GM19395 (cell line): ENCODE data around the gene SOX11.

Experiments used
- ATAC-seq: cut with Tn5 transposase; IDR thresholded peaks from one replicate; pipeline ENCODE4 v1.9.1; 2021; ENCODE audit warnings: mild to moderate bottlenecking, moderate library complexity; ENCODE audit not compliant: unreplicated experiment

The SOX11 gene

DNA sequence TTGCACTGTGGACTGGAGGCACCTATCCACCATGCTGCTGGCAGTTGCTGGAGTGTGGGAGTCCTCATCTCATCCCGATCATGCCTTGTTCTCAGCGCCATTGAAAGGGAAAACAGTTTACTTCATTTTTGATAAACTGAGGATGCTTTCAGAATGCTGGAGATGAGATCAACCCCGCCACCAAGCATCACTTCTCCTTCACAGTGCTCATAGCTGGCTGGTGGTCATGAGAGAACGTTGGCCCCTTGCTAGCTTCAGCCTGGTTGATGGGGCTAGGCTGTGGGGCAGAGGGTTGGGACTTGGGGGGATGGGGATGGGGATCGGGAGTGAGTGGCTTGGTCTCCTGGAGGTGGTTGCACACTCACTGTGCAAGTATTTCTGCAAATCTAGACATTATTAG is 30.1 kb downstream of the SOX11 start:
- ATAC-seq = no peak

DNA sequence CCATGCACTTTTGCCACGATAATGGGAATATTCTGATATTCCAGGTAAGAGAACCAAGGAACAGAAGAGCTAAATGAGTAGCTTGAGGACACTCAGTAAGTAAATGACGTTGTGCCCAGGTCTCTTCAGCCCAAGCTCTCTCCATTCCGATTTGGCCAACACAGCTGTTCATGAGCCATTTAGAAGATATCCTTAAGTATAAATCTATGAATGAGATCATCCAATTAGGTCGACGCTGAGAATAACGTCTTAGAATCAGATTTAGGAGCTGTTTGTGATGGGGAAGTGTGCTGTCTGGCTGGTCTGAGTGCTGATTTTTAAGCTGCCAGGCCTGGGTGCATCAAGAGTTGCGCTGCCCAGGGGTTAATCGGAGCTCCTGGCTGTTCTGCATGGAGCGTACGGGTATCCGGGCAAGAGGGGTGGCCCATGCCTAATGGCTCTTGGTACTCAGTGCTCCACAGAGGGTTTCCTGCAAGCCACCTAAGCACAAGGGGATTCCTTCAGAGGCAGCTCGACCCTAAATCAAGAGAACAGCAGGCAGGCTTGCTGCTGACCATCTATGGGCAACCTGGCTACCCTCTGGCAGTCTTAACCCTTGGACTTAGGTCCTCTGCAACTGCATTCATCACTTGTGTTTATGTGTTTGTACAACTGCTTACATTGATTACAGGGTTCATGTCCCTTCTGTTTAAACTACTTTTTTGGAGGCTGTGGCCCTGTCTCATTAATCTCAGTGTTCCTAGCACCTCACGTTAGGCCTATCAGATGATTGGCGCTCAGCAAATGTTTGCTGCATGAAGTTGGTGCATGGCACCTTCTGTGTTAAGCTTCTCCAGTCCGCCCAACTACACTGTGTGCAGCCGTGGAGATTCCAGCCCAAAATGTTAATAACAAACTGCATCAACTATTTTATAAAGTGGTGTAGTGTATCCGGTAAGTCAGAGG is 31.9 kb downstream of the SOX11 start:
- no peak for ATAC-seq

DNA sequence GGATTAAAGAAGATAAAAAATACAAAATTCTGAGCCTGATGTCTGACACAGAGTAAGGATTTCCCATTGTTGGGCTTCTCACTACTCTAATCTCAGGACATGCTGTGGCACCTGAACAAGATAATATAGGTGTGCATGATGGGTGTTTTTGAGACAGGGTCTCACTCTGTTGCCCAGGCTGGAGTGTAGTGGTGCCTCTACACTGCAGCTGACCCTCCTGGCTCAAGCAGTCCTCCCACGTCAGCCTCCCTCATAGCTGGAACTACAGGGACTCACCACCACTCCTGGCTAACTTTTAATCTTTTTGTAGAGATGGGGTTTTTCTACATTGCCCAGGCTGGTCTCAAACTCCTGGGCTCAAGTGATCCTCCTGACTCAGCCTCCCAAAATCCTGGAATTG is 32.9 kb downstream of the SOX11 start:
- ATAC-seq = no peak

DNA sequence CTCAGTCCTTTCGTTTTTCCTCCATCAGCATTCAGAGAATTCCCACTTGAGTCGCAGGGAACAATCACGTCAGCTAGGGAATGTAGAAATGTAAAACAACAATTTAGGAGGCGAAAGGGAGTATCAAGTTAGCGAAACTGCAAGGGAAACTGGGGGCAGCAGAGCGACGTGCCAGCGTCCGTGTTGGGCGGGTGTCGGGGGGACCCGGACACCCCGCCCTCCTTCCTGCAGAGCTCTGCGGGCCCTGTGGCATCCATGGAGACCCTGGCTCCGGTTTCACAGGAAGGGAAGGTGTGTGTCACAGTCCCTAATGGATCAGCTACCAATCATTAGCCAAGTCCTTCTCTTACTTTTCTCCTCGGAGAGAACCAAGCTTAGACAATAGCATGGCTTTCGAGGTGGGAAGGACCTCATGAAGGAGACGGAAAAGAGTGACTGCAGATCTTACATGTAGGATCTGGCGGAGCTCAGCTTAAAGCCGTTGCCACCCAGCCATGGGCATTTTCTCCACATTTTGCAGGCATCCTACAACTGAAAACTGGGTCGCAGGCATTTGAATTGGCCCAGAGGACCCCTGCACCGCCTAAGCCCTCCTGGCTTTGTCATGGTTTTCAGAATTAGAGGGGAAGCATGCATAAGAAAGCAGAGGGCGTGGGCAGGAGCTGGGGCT is 33.7 kb downstream of the SOX11 start:
- no peak for ATAC-seq

DNA sequence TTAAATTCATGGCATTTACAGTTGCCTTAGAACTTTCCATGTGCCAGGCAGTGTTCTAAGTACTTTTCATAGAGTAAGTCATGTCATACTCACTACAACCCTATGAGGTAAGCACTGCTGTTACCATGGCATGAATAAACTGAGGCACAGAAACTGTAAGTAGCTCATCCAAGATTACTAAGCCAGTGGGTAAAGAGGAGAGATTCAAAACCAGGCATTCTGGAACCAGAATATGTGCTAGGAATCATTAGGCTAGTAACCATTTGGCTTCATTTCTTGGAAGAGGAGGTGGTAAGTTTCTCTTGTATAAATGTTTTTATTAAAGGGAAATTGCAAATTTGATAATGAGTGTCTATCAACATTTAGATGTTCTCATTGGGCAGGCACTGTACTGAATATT is 35.1 kb downstream of the SOX11 start:
- ATAC-seq = no peak

DNA sequence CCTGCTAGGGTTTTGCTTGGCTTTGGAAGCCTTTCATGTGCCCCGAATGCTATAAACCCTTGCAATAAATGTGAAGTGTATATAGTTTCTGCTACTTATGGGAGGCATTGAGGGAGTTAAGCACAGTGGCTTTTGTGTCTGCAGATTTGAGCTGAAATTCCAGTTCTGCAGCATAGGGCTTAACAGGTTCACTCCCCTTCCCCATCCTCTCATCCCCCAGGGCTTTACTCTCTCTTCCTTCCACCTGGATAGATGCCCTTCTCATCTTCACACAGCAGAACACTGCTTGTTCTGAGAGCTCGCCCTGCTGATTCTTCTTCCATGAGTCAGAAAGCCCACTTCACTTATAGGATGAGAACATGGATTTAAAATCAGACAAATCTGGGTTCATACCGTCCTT is 37.2 kb downstream of the SOX11 start:
- no peak for ATAC-seq

DNA sequence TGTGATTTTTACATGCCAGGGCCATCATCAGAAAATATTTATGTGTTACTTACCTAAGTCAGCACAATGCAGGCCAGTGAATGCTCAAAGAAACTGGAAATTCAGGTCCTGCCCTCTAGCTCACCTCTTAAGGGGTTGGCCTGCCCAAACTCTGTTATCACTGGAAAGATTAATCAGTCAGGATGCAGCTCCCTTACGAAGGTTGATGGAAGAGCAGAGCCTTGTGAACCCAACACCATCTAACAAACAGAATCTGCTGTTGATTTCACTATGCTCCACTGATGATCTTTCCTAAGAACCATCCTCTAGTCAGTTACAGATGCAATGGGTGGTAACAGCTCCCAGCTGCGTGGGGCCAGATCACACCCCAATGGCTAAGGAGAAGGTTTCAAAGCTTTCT is 38.2 kb downstream of the SOX11 start:
- ATAC-seq = no peak

DNA sequence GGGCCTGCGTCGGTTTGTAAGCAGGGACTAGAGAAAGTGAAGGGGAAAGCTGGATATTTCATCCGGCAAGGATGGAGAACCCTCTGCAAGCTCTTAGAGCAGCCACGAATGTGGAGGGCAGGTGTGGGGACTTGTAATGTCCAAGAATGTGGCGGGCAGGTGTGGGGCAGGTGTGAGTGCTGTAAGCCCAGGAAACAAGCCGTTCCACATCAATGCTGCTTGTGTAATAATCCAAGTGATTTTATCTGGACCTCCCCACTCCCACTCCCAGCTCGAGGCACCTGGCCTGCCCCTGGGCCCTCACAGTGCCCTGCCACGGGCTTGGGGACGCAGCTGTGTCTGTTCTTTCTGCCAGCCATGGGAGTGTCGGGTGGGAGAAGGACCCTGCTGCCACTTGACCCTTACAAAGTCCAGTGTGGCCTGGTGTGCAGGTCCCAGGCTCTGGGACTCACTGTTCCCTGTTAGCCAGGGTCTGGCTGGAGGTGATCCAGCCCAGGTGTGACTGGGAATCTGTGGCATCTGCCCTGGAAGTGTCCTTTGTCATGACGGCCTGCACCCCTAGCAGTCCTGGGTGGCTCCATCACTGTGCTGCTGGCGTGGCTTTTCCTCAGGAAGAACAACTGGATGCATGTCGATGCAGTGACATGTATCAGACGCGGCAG is 42.8 kb downstream of the SOX11 start:
- no peak for ATAC-seq

DNA sequence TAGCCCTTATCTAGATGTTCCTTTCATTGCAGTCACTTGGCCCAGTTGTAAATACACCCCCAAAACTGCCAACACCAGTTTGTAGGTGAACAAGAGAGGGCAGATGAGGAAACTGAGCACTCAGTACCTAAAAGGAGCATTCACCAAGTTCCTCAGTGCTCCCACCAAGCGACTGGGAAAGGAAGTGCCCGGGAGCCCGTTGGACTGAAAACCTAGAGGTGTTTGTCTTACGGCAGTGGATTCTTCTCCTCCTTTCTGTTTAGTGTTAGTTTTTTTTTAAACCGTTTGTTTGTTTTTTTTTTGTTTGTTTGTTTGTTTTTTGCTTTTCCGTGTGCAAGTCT is 43.3 kb downstream of the SOX11 start:
- ATAC-seq = no peak

DNA sequence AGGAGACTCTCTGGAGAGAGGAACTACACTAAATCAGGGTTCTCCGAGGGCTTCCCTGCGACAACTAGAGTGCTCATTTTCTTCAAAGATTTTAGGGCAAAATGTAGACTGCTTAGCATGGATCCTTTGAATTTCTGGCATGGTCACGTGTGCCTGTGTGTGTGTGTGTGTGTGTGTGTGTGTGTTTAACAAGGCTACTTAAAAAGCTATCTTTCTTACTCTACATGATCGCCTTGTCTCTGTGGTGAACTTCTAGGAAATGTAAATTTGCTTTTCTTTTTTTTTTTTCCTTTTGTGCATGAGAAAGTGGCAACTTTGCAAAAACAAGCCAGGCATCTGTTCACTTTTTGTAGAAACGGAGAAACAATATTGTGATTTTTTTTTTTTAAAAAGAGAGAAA is 43.9 kb downstream of the SOX11 start:
- no peak for ATAC-seq

DNA sequence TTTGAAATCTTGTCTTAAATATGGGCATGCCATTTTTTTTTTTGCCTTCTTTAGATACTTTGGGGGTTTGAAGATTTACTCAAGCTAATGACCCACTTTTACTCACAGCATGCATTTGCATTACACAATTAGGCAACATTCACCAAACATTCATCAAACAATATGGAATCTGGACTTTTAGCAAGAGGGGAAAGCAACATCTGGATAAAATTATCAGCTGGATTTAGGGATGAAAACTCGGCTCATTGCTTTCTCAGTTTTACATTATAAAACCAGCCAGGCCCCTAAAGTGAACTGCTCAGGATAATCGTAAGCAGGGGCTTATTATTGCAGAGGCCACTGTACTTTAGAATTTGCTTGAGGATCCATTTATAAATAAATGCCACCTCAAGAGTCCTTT is 44.7 kb downstream of the SOX11 start:
- ATAC-seq = no peak

DNA sequence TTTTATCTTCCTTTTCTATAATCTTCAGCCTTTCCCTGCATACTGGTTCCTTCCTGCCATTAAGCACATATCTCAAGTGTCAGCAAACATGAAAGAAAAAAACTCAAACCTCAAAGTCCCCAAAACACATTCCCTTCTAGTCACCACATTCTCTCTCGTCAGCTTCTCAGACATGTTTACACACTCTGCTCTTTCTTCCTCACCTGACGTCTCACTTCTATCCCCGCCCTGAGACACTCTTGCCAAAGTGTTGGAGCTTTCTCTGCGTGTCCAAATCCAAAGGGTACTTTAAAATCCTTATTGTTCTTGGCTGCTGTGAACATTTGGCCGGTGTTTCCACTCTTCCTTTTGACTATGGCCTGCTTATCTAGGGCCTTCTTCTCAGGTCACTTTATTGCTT is 47.9 kb downstream of the SOX11 start:
- no peak for ATAC-seq

DNA sequence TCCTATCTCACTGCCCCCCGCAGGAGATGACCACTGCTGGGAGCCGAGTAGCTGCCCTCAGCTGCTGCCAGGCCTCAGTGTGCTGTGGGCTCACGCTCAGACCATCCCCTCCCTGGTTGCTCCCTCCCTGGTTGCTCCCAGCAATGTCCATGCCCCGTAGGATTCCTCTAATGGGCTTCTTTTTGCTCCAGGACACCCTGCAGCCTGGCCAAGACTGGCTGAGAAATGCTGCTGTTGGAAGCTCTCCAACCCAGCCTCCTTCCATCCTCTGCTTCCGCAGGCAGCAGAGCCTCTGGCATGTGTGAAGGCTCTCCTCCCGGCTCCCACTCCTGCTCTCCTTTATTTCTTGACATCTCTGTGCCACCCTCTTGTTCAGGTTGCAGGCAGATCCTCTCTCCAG is 48.6 kb downstream of the SOX11 start:
- no peak for ATAC-seq

DNA sequence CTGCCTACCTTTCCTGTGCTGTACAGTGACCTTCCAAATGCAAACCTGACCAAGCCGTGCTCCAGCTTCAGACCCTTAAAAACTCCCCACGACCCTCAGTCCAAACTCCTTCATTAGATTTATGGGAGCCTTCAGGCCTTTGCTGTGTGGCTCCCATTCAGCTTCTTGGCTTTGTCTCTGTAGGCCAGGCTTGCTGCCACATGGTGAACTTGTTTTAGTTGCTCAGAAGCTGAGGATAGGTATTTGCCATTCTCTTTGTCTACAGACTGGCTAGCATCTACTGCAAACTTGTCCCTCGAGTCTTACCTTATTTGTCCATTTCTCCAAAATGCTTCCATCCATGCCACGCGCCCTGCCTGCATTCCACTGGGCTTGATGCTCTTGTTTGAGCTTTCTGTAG is 49.1 kb downstream of the SOX11 start:
- ATAC-seq = no peak

DNA sequence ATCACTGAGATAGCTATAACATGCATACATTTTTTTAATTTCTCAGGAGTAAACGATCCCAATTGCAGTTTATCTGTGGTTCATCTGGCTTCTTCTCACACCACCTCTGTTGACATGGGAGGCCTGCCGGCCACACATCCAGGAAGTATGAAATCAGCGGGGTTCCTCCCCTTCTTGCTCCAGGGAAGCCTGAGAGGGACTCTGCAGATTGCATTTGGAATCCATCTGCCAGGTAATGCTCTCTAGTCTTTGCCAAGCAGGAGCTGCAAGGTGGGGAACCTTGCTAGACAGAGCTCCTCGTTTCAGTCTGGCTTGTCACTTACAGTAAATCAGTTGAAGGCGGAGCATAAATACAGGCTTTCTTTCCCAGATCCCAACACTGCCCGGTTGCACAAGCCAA is 49.9 kb downstream of the SOX11 start:
- ATAC-seq = no peak

DNA sequence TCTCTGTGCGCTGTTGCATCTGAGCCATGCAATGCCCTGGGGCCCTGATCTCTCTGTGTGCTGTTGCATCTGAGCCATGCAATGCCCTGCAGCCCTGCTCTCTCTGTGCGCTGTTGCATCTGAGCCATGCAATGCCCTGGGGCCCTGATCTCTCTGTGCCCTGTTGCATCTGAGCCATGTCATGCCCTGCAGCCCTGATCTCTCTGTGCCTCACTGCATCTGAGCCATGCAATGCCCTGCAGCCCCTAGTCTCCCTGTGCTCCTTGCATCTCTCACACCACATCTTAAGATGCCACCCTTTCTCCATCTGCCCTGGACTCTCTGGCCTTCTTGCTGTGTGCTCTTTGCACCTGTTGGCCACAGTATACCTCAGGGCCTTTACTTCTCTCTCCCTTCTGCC is 56.2 kb downstream of the SOX11 start:
- ATAC-seq = no peak

DNA sequence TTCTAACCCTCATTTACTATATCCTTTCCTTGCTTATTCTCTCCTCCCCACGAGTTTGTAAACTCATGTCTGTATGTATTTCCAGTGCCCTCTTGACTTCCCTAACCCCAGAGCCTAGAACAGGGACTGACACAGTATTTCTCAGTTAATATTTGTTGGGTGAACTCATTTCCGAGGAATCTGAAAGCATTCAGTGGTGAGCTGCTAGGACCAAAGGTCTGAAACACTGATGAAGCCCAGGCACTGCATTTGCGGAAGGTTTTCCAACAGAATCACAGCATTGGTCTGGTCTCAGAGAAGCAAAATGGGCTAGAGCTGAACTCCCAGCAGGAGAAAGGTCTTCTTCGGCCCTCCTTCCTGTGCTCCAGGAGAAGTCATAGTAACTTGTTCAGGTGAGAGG is 56.8 kb downstream of the SOX11 start:
- ATAC-seq = no peak

DNA sequence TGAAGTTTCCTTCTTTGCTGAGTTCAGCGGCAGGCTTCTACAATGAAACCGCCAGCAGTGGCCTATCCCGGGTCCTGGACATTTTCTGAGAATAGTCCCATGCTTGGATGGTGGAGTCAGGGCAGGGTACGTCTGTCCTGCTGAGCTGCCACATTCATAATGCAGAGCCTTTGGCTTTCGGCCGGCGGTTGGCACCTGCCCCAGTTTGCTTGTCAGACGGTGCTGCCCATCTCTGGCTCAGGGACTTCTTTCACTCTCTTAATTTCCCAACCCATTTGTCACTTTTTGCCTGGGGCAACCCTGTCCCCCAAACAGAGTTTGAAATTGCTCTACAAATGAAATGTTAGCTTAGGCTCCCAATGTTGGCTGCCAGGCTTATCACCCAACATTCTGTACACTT is 57.2 kb downstream of the SOX11 start:
- no peak for ATAC-seq
